Measurements from ENCODE around the gene FGF13.

- TF ChIP-seq EZH2 (IDR thresholded peaks at IDR 0.05; ENCODE audit: borderline replicate concordance, low read depth, low read length, severe bottlenecking) (no peak), POLR2AphosphoS5 (IDR thresholded peaks at IDR 0.05; ENCODE audit: insufficient read depth, low read depth, low read length) (no peak), CTCF (IDR thresholded peaks at IDR 0.05; ENCODE audit: extremely low read depth in 1 of 2, insufficient read depth in 1 of 2, low read depth in 1 of 2, low read length in 2 of 2) (no peak), POLR2A (IDR thresholded peaks at IDR 0.05; ENCODE audit: low read depth, low read length) (no peak)
Measured at GRCh38 chrX:138664466-138664865, 47.1 kb downstream of the FGF13 start.
